Measurements from ENCODE around the gene MSH6. TPM values are rescaled to one million over a fixed set of nuclear protein-coding genes. Genes with fewer than 3 reads are reported as not detected.
A peak's percentile ranks its signal among the peaks of the same experiment; 100 is the strongest.

Gene MSH6
- total RNA-seq, 3 donors from 2014 or later (not counting 1 experiment from before 2014, with no cell fraction given): 18.5 to 35.5 (median 26.2) TPM

DNA sequence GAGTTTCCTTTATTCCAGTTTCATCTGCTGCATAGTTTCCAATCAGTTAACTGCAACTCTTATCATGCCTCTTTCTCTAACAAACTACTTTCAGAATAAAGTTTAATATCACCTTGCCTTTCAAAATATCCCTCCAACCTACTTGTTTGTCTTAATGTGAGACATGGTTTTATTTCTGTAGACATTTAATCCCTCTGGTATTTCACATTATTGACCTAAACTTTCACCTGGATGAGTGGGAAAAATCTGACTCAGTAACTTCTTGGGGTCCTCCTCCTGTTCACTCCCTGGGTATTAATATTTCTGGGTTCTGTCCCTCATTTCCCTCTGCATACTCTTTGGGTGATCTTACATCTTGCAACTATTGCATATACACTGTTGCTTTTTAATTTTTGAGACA is 27.9 kb downstream of the MSH6 start:
- no peaks in the 10 kb centered on the region for H3K27me3 ChIP-seq (ENCODE audit: control insufficient read depth, insufficient read depth, low read length)
- H3K9me3 ChIP-seq (ENCODE audit: control insufficient read depth, insufficient read depth, low read length): no peaks in the 10 kb centered on the region
- ATAC-seq (no peak), DNase-seq (no peak)
- H3K4me1 Mint-ChIP-seq: peaks cover 4 to 5% of the 10 kb centered on the region in 2 donors
- peaks cover 79% of the 10 kb centered on the region for H3K36me3 ChIP-seq (ENCODE audit: control insufficient read depth, insufficient read depth, low read length)
- no peaks in the 10 kb centered on the region for H3K36me3 Mint-ChIP-seq
- no peaks in the 10 kb centered on the region for H3K27me3 Mint-ChIP-seq (ENCODE audit: low read depth in 2 of 2)
- H3K4me1 ChIP-seq (ENCODE audit: control insufficient read depth, insufficient read depth, low read length): no peaks in the 10 kb centered on the region
- no peak overlapping the region for H3K27ac ChIP-seq (ENCODE audit: low read length)
- H3K4me3 ChIP-seq (ENCODE audit: low read length): no peak overlapping the region
- no peak for TF ChIP-seq CTCF (IDR thresholded peaks at IDR 0.05)
- intact Hi-C loops (cut with micrococcal nuclease): no loop called here
- H3K4me3 Mint-ChIP-seq: no peak overlapping the region
- H3K9me3 Mint-ChIP-seq: no peaks in the 10 kb centered on the region
- peak overlapping the region; percentile 27 to 32 for H3K27ac Mint-ChIP-seq

GRCh38 chr2:47811668-47812067 is 28.7 kb downstream of the MSH6 start:
- 90% methylated on average over 1 of the region's 1 CpG for WGBS (ENCODE audit: insufficient coverage)
- no peaks in the 10 kb centered on the region for H3K9me3 ChIP-seq (ENCODE audit: control insufficient read depth, insufficient read depth, low read length)
- H3K4me1 ChIP-seq (ENCODE audit: control insufficient read depth, insufficient read depth, low read length): no peaks in the 10 kb centered on the region
- H3K27ac ChIP-seq (ENCODE audit: low read length): no peak overlapping the region
- DNase-seq (no peak), ATAC-seq (no peak)
- intact Hi-C loops (cut with micrococcal nuclease): no loop called here
- peak overlapping the region; percentile 27 to 32 for H3K27ac Mint-ChIP-seq
- H3K36me3 ChIP-seq (ENCODE audit: control insufficient read depth, insufficient read depth, low read length): peaks cover 74% of the 10 kb centered on the region
- H3K4me3 Mint-ChIP-seq: no peak overlapping the region
- no peak for TF ChIP-seq CTCF (IDR thresholded peaks at IDR 0.05)
- no peaks in the 10 kb centered on the region for H3K27me3 ChIP-seq (ENCODE audit: control insufficient read depth, insufficient read depth, low read length)
- peaks cover 4 to 5% of the 10 kb centered on the region in 2 donors for H3K4me1 Mint-ChIP-seq
- no peak overlapping the region for H3K4me3 ChIP-seq (ENCODE audit: low read length)
- no peaks in the 10 kb centered on the region for H3K36me3 Mint-ChIP-seq
- no peaks in the 10 kb centered on the region for H3K9me3 Mint-ChIP-seq
- no peaks in the 10 kb centered on the region for H3K27me3 Mint-ChIP-seq (ENCODE audit: low read depth in 2 of 2)

GRCh38 chr2:47815764-47816163 is 32.8 kb downstream of the MSH6 start:
- TF ChIP-seq CTCF (IDR thresholded peaks at IDR 0.05): no peak
- no peaks in the 10 kb centered on the region for H3K27me3 ChIP-seq (ENCODE audit: control insufficient read depth, insufficient read depth, low read length)
- no peak overlapping the region for H3K4me3 ChIP-seq (ENCODE audit: low read length)
- peaks cover 68% of the 10 kb centered on the region for H3K36me3 ChIP-seq (ENCODE audit: control insufficient read depth, insufficient read depth, low read length)
- Mint-ChIP-seq H3K9me3 (no peaks in the 10 kb centered on the region), H3K36me3 (no peaks in the 10 kb centered on the region), H3K27ac (no peak overlapping the region), H3K27me3 (ENCODE audit: low read depth in 2 of 2) (no peaks in the 10 kb centered on the region), H3K4me3 (no peak overlapping the region), H3K4me1 (peaks cover 0 to 5% of the 10 kb centered on the region in 2 donors)
- H3K9me3 ChIP-seq (ENCODE audit: control insufficient read depth, insufficient read depth, low read length): no peaks in the 10 kb centered on the region
- ATAC-seq (no peak), DNase-seq (no peak)
- intact Hi-C loops (cut with micrococcal nuclease): no loop called here
- no peaks in the 10 kb centered on the region for H3K4me1 ChIP-seq (ENCODE audit: control insufficient read depth, insufficient read depth, low read length)
- H3K27ac ChIP-seq (ENCODE audit: low read length): no peak overlapping the region
- WGBS (ENCODE audit: insufficient coverage): 84% methylated on average over 10 of the region's 10 CpGs

- WGBS (ENCODE audit: insufficient coverage): 96% methylated on average over 1 of the region's 2 CpGs
- DNase-seq (no peak), ATAC-seq (no peak)
- no peak for TF ChIP-seq CTCF (IDR thresholded peaks at IDR 0.05)
- H3K9me3 Mint-ChIP-seq: no peaks in the 10 kb centered on the region
- no peak overlapping the region for H3K27ac ChIP-seq (ENCODE audit: low read length)
- no peaks in the 10 kb centered on the region for H3K27me3 Mint-ChIP-seq (ENCODE audit: low read depth in 2 of 2)
- no peak overlapping the region for H3K4me3 ChIP-seq (ENCODE audit: low read length)
- H3K36me3 Mint-ChIP-seq: no peaks in the 10 kb centered on the region
- H3K27ac Mint-ChIP-seq: peak overlapping the region in 1 of 2 donors; percentile 66
- no peaks in the 10 kb centered on the region for H3K4me1 Mint-ChIP-seq
- H3K4me3 Mint-ChIP-seq: no peak overlapping the region
- H3K4me1 ChIP-seq (ENCODE audit: control insufficient read depth, insufficient read depth, low read length): no peaks in the 10 kb centered on the region
- no peaks in the 10 kb centered on the region for H3K9me3 ChIP-seq (ENCODE audit: control insufficient read depth, insufficient read depth, low read length)
- H3K27me3 ChIP-seq (ENCODE audit: control insufficient read depth, insufficient read depth, low read length): no peaks in the 10 kb centered on the region
- intact Hi-C loops (cut with micrococcal nuclease): no loop called here
- H3K36me3 ChIP-seq (ENCODE audit: control insufficient read depth, insufficient read depth, low read length): peaks cover 68% of the 10 kb centered on the region
Observed at GRCh38 chr2:47818777-47819176, 35.8 kb downstream of the MSH6 start.

All from natural killer cell (primary cell).